ENCODE data around the gene GJB6. TPM values are rescaled to one million over a fixed set of nuclear protein-coding genes. Genes with fewer than 3 reads are reported as not detected.
A peak's percentile ranks its signal among the peaks of the same experiment; 100 is the strongest.

Gene GJB6
- total and polyA plus RNA-seq, 2 experiments from 2014 or later: not detected

- no peaks in the 10 kb centered on the region for H3K36me3 ChIP-seq
- TF ChIP-seq, protein P1, sequence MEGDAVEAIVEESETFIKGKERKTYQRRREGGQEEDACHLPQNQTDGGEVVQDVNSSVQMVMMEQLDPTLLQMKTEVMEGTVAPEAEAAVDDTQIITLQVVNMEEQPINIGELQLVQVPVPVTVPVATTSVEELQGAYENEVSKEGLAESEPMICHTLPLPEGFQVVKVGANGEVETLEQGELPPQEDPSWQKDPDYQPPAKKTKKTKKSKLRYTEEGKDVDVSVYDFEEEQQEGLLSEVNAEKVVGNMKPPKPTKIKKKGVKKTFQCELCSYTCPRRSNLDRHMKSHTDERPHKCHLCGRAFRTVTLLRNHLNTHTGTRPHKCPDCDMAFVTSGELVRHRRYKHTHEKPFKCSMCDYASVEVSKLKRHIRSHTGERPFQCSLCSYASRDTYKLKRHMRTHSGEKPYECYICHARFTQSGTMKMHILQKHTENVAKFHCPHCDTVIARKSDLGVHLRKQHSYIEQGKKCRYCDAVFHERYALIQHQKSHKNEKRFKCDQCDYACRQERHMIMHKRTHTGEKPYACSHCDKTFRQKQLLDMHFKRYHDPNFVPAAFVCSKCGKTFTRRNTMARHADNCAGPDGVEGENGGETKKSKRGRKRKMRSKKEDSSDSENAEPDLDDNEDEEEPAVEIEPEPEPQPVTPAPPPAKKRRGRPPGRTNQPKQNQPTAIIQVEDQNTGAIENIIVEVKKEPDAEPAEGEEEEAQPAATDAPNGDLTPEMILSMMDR (IDR thresholded peaks at IDR 0.05; ENCODE audit: low read depth, low read length): no peak
- H3K27ac ChIP-seq: no peak overlapping the region
- H3K27me3 ChIP-seq: peaks cover 76% of the 10 kb centered on the region
- H3K4me3 ChIP-seq: peak overlapping the region; percentile 39
- H3K4me1 ChIP-seq (ENCODE audit: low read depth): no peaks in the 10 kb centered on the region
- H3K9me3 ChIP-seq (ENCODE audit: low read depth): peaks cover 2% of the 10 kb centered on the region
- no peak for DNase-seq (ENCODE audit: low read depth in 1 of 2, low spot score in 1 of 2)
Measured at GRCh38 chr13:20232556-20233277, 598 bp upstream of the GJB6 start.

GRCh38 chr13:20230913-20231838 lies 943 bp downstream of the GJB6 start:
- H3K27me3 ChIP-seq: peaks cover 69% of the 10 kb centered on the region
- H3K36me3 ChIP-seq: no peaks in the 10 kb centered on the region
- no peak for DNase-seq (ENCODE audit: low read depth in 1 of 2, low spot score in 1 of 2)
- H3K4me1 ChIP-seq (ENCODE audit: low read depth): no peaks in the 10 kb centered on the region
- H3K4me3 ChIP-seq: peak overlapping the region; percentile 39
- H3K27ac ChIP-seq: no peak overlapping the region
- H3K9me3 ChIP-seq (ENCODE audit: low read depth): peaks cover 2% of the 10 kb centered on the region
- TF ChIP-seq, protein P1 (IDR thresholded peaks at IDR 0.05; ENCODE audit: low read depth, low read length): no peak

GRCh38 chr13:20227730-20228129 lies 4.4 kb downstream of the GJB6 start:
- no peak for DNase-seq (ENCODE audit: low read depth in 1 of 2, low spot score in 1 of 2)
- Histone ChIP-seq H3K4me3 (no peak overlapping the region), H3K4me1 (ENCODE audit: low read depth) (no peaks in the 10 kb centered on the region), H3K27me3 (peaks cover 69% of the 10 kb centered on the region), H3K36me3 (no peaks in the 10 kb centered on the region), H3K27ac (no peak overlapping the region), H3K9me3 (ENCODE audit: low read depth) (peaks cover 2% of the 10 kb centered on the region)
- TF ChIP-seq, protein P1 (IDR thresholded peaks at IDR 0.05; ENCODE audit: low read depth, low read length): no peak

DNA sequence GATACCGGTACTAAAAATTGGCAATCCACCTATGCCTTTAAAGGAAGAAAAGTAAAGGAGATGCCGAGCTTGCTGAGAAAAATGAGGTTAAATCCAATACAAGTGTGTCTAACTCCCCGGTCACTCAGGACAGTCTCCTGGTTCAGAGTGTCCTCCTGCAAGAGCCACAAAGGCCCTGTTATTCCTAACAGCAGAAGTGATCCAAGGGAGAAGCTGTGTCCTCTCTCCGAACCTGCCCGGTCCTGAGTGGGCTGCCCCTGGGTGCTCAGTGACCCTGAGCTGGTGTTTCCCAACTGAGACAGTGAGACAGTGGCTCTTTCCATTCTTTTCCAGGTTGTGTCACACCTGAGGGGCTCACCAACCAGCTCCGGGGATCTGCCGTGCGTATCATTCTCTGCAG lies 4.8 kb downstream of the GJB6 start:
- DNase-seq (ENCODE audit: low read depth in 1 of 2, low spot score in 1 of 2): no peak
- no peaks in the 10 kb centered on the region for H3K36me3 ChIP-seq
- TF ChIP-seq, protein P1 (IDR thresholded peaks at IDR 0.05; ENCODE audit: low read depth, low read length): no peak
- H3K9me3 ChIP-seq (ENCODE audit: low read depth): peaks cover 2% of the 10 kb centered on the region
- no peak overlapping the region for H3K27ac ChIP-seq
- no peaks in the 10 kb centered on the region for H3K4me1 ChIP-seq (ENCODE audit: low read depth)
- peaks cover 67% of the 10 kb centered on the region for H3K27me3 ChIP-seq
- H3K4me3 ChIP-seq: no peak overlapping the region

DNA sequence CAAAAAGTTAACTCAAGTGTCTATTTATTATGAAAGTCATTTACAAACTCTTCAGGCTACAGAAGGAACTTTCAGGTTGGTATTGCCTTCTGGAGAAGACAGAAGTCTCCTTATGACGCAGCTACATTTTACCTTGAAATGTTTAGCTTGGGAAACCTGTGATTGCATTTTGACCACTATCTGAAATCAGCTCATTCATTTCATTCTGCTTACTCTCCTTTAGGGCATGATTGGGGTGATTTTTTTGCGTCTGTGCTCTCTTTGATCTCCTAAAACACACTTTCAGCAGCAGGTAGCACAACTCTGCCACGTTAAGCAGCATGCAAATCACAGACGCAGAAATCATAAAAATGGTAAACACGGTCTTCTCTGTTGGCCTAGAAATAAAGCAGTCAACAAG lies 9.6 kb downstream of the GJB6 start:
- no peak for DNase-seq (ENCODE audit: low read depth in 1 of 2, low spot score in 1 of 2)
- TF ChIP-seq, protein P1 (IDR thresholded peaks at IDR 0.05; ENCODE audit: low read depth, low read length): no peak
- Histone ChIP-seq H3K36me3 (no peaks in the 10 kb centered on the region), H3K4me1 (ENCODE audit: low read depth) (no peaks in the 10 kb centered on the region), H3K27me3 (peaks cover 31% of the 10 kb centered on the region), H3K9me3 (ENCODE audit: low read depth) (no peaks in the 10 kb centered on the region), H3K4me3 (no peak overlapping the region), H3K27ac (no peak overlapping the region)

All from cardiac muscle cell (in vitro differentiated cells and primary cell).